Suprapubic skin (tissue), 4 donors: ENCODE data around the gene C1orf21. TPM values are rescaled to one million over a fixed set of nuclear protein-coding genes. Genes with fewer than 3 reads are reported as not detected.

Experiments used
- DNase-seq, 2 donors: peaks; one replicate each; pipeline ENCODE4 v3.0.0-alpha.2; 2019; ENCODE audit warnings: low spot score in 2 of 2
- H3K27ac ChIP-seq: fragments of 200-600 bp; sonication (generic); one replicate; pipeline ENCODE4 v1.5.1; 2019
- H3K27me3 ChIP-seq: fragments of 200-600 bp; sonication (generic); one replicate; pipeline ENCODE4 v1.5.1; 2019
- H3K36me3 ChIP-seq: fragments of 200-600 bp; sonication (generic); one replicate; pipeline ENCODE4 v1.5.1; 2019
- H3K4me1 ChIP-seq: fragments of 200-600 bp; sonication (generic); one replicate; pipeline ENCODE4 v1.5.1; 2019
- H3K4me3 ChIP-seq: fragments of 200-600 bp; sonication (generic); one replicate; pipeline ENCODE4 v1.5.1; 2019; ENCODE audit warnings: mild to moderate bottlenecking
- H3K9me3 ChIP-seq: fragments of 200-600 bp; sonication (generic); one replicate; pipeline ENCODE4 v1.5.1; 2019
- CTCF ChIP-seq, 2 donors: fragments of 200-600 bp in 1 of 2; fragments of 450-650 bp in 1 of 2; sonication (generic) in 1 of 2; IDR thresholded peaks; one replicate each; pipeline ENCODE4 v1.5.1; 2016 to 2019; ENCODE audit warnings: antibody characterized with exemption in 2 of 2, mild to moderate bottlenecking in 1 of 2, moderate library complexity in 1 of 2
- EP300 ChIP-seq: sonication (generic); formaldehyde crosslinking; IDR thresholded peaks from one replicate; pipeline ENCODE4 v1.6.1; 2017; ENCODE audit warnings: antibody characterized with exemption
- POLR2A ChIP-seq, 2 donors: fragments of 450-650 bp; IDR thresholded peaks; one replicate each; pipeline ENCODE4 v1.6.1; 2017; ENCODE audit warnings: antibody characterized with exemption in 2 of 2, mild to moderate bottlenecking in 2 of 2, moderate library complexity in 2 of 2
- POLR2AphosphoS5 ChIP-seq, 3 donors: sonication (generic); formaldehyde crosslinking; IDR thresholded peaks; one replicate each; pipeline ENCODE4 v1.6.1; 2017; ENCODE audit warnings: antibody characterized with exemption in 3 of 3
- WGBS: methylation state at CpG from one replicate; pipeline ENCODE4 v1.1.5; 2018; 5-methylcytosine and 5-hydroxymethylcytosine counted together
- total RNA-seq, 4 donors: library from RNA; depleted of rRNA; stranded (reverse); fragments of >200 nt; gene quantifications; one replicate each; pipeline ENCODE4 v1.1.0, GENCODE V29; 2016

The C1orf21 gene
- total RNA-seq, 4 donors from 2014 or later = 73.0 to 95.7 (median 79.2) TPM

DNA sequence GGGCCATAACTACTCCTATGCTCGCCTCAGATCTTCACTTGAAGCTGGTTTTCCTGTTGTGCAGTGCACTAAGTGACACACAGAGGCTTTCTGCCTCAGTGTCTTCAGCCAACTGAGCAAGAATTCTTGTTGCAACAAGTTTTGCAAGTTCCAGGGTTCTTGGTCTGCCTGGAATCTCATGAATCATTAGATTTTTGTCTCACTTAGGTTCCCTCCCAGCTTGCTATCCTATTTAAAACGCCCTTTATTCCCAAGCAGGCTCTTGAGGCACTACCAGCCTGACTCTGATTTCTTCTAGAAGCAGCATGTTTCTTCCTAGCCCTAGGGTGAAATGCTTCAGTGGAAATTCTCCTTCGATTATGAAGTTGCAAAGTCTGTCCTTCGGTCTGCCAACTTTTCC lies 158.8 kb downstream of the C1orf21 start:
- TF ChIP-seq POLR2A (IDR thresholded peaks at IDR 0.05) = no peak
- TF ChIP-seq EP300 = no peak
- peak in 2 of 3 donors; percentile 48 to 51 for TF ChIP-seq POLR2AphosphoS5 (IDR thresholded peaks at IDR 0.05)
- TF ChIP-seq CTCF (IDR thresholded peaks at IDR 0.05) = no peak
- peaks cover 57% of the 10 kb centered on the region for H3K4me1 ChIP-seq
- DNase-seq = no peak
- H3K4me3 ChIP-seq = no peak overlapping the region
- H3K36me3 ChIP-seq = no peaks in the 10 kb centered on the region
- WGBS = 45% methylated on average over 4 of the region's 4 CpGs
- no peaks in the 10 kb centered on the region for H3K27me3 ChIP-seq
- H3K9me3 ChIP-seq = no peaks in the 10 kb centered on the region
- H3K27ac ChIP-seq = peak overlapping the region; percentile 64

DNA sequence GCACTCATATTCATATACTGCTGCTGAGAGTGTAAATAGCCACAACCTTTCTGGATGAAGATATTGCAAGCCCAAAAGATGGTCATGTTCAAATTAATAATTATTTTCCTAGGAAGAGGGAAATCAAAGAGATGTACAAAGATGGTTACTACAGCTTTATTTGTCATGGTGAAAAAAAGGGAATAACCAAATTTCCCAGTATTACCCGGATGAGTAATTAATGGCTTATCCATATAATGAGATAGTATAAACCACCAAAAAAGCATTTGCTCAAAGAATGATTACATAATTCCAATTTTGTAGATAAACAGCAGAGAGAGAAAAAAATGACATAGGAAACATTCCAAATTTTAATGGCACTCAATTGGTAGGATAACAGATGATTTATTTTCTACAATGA lies 165.6 kb downstream of the C1orf21 start:
- no peak for DNase-seq
- Histone ChIP-seq H3K4me1 (peaks cover 19% of the 10 kb centered on the region), H3K9me3 (no peaks in the 10 kb centered on the region), H3K27me3 (no peaks in the 10 kb centered on the region), H3K36me3 (no peaks in the 10 kb centered on the region), H3K4me3 (no peak overlapping the region), H3K27ac (no peak overlapping the region)
- WGBS = 92% methylated on average over 1 of the region's 1 CpG
- TF ChIP-seq CTCF (IDR thresholded peaks at IDR 0.05) (no peak), EP300 (no peak), POLR2AphosphoS5 (IDR thresholded peaks at IDR 0.05) (no peak), POLR2A (IDR thresholded peaks at IDR 0.05) (no peak)

DNA sequence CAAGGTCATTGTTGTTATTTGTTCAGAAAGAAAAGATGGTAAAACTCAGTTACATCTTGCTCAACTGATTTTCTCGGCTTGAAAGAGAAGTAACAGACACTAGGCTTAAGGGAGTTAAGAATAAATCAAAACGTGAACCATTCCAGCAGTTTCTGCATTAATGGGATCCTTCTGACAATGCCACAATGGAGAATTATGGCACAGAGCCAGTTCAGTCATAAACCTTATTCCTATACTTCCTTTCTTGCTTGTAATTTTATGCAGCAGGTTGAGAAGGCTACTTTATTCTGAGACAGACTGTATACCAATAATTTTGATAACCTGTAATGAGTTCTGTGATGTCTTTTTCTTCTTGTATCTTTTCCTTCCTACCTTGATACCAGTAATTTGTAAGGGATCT lies 167.0 kb downstream of the C1orf21 start:
- Histone ChIP-seq H3K4me1 (peaks cover 17% of the 10 kb centered on the region), H3K36me3 (no peaks in the 10 kb centered on the region), H3K4me3 (no peak overlapping the region), H3K27ac (no peak overlapping the region), H3K9me3 (no peaks in the 10 kb centered on the region), H3K27me3 (no peaks in the 10 kb centered on the region)
- TF ChIP-seq EP300 (no peak), CTCF (IDR thresholded peaks at IDR 0.05) (no peak), POLR2AphosphoS5 (IDR thresholded peaks at IDR 0.05) (no peak)
- no peak for DNase-seq
- 37% methylated on average over 2 of the region's 2 CpGs for WGBS

DNA sequence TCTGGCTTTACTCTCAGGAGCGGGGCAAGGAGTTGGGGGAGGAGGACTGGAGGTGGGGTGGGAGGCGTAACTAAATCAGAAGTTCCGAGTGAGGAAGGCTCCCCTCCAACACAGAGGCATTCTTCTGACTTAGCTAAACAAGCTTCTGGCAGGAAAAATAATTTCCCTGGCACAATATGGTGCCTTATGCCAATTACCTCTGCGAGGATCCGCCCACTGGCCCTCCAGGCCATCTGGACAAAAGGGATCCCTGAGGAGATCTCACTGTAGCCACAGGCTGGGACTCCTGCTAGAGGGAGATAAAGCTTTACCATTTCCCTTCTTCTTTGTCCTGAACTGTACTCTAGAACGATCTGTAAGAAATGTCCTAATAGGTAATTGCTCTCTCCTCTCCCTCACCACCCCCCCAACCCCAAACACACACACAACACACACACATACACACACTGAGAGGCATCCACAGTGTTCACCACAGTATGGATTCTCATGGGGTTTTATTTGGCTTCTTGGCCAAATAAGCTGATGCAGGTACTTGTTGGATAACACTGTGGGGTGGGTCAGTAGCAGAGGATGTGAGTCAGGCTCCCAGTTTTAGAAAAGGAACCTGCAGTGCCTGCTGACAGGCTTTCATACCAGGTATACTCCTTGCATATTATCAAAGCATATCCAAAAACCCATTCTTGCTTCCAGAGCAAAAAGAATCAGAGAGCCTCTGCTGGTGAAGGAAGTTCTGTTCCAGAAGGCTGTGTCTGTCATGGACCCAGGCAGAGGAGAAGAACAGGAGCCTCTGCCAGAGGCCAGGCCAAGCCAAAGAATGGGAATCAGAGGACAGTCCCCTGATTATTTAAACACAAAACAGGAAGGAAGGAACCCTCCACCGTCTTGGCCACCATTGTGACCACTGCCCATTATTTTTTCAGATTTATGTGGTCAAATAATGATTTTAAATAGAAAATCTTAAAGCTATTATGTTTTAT lies 169.1 kb downstream of the C1orf21 start:
- no peak for DNase-seq
- peak overlapping the region; percentile 58 for H3K27ac ChIP-seq
- H3K27me3 ChIP-seq = no peaks in the 10 kb centered on the region
- no peaks in the 10 kb centered on the region for H3K36me3 ChIP-seq
- TF ChIP-seq POLR2A (IDR thresholded peaks at IDR 0.05) (no peak), EP300 (no peak), POLR2AphosphoS5 (IDR thresholded peaks at IDR 0.05) (no peak), CTCF (IDR thresholded peaks at IDR 0.05) (no peak)
- H3K4me1 ChIP-seq = peaks cover 18% of the 10 kb centered on the region
- no peak overlapping the region for H3K4me3 ChIP-seq
- 53% methylated on average over 7 of the region's 7 CpGs for WGBS
- H3K9me3 ChIP-seq = no peaks in the 10 kb centered on the region

DNA sequence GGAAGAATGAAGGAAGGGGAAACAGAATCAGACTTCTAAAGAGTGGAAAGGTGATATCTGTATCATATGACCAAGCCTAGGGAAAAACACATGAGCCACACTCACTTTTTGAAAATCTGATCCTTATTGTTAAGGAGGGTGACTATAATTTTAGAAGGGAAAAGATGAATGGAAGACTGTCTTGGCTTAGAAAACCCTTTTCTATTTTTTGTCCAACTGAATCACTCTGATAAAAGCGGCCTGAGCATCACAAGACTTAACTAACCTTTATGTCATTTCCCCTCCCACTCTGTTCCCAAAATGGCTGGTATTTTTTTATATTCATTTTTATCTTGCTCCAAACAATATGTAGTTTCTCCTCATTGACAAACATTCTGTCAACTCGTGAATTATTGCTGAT lies 169.8 kb downstream of the C1orf21 start:
- H3K27me3 ChIP-seq = no peaks in the 10 kb centered on the region

More for the DNA sequence above, 169.8 kb downstream of the C1orf21 start:
- TF ChIP-seq EP300 = no peak
- no peak for TF ChIP-seq CTCF (IDR thresholded peaks at IDR 0.05)
- TF ChIP-seq POLR2A (IDR thresholded peaks at IDR 0.05) = no peak
- TF ChIP-seq POLR2AphosphoS5 (IDR thresholded peaks at IDR 0.05) = no peak
- no peaks in the 10 kb centered on the region for H3K36me3 ChIP-seq
- H3K4me3 ChIP-seq = no peak overlapping the region
- peak overlapping the region; percentile 58 for H3K27ac ChIP-seq
- WGBS = 57% methylated on average over 2 of the region's 2 CpGs
- H3K4me1 ChIP-seq = peaks cover 26% of the 10 kb centered on the region
- no peaks in the 10 kb centered on the region for H3K9me3 ChIP-seq
- DNase-seq = no peak
